ENCODE measurements around the gene MBOAT7.
"Not testable (repeated sequence)": the region's sequence is repeated elsewhere in the genome, so short reads cannot be mapped to it uniquely, and the experiment has no call there.

The MBOAT7 gene

DNA sequence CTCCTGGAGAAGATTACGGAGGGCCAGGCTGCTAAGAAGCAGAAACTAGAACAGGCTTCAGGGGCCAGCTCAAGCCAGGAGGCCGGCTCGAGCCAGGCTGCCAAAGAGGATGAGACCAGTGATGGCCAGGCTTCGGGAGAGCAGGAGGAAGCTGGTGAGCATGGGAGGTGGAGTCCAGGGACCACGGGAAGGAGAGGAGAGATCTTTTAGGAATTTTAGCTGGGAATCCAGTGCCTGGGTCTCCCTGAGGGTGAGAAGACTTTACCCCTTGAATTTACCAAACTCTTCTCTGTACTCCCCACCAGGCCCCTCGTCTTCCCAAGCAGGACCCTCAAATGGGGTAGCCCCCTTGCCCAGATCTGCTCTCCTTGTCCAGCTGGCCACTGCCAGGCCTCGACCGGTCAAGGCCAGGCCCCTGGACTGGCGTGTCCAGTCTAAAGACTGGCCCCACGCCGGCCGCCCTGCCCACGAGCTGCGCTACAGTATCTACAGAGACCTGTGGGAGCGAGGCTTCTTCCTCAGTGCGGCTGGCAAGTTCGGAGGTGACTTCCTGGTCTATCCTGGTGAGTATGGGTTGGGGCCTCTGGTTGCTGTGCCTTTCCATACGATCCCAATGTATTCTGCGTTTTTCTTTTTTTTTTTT is 2.6 kb upstream of the MBOAT7 start:
- Histone ChIP-seq H3K36me3 (ENCODE audit: control insufficient read depth, insufficient read depth, low read length) (peaks cover 5% of the 10 kb centered on the region), H3K9ac (ENCODE audit: low read length) (peak overlapping the region; percentile 70), H3K27ac (ENCODE audit: low read depth, low read length) (peak overlapping the region; percentile 100), H3K4me1 (ENCODE audit: control insufficient read depth, insufficient read depth, low read length) (peaks cover 11% of the 10 kb centered on the region), H3K4me3 (ENCODE audit: low read length) (peak overlapping the region; percentile 69), H3K27me3 (ENCODE audit: control insufficient read depth, insufficient read depth, low read length) (no peaks in the 10 kb centered on the region)

DNA sequence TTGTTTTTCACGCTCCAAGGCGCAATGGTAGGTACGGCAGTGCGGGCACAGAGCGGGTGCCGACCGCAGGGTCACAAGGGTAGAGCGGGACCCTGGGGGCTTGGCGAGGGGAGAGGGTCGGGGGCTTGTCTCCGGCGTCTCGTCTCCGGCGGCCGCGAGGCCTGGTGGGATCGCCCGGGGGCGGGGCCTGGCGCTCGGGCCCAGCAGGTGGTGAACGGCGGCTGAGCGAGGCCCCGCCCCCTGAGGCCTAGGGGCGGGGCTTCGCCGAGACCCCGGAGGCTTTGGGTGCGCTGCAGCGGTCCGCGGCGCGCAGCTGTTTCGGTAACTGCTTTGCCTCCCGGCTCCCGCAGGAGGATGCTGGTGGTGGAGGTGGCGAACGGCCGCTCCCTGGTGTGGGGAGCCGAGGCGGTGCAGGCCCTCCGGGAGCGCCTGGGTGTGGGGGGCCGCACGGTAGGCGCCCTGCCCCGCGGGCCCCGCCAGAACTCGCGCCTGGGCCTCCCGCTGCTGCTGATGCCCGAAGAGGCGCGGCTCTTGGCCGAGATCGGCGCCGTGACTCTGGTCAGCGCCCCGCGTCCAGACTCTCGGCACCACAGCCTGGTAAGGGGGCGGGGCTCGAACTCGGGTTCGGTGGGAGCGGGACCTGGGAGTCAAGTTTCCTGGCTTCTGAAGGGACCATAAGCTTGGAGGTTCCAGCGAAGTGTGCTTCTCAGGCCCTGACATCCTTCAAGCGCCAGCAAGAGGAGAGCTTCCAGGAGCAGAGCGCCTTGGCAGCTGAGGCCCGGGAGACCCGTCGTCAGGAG is 1.8 kb upstream of the MBOAT7 start, which contains the start of gene TSEN34:
TSS of gene TSEN34 (plus strand) at position 298 of the 800 bp plus-strand sequence. CDS start at position 355, 57 bp downstream.
- H3K9ac ChIP-seq (ENCODE audit: low read length) = peak within 1 kb of the TSS; percentile 82
- no peaks in the 10 kb centered on the region for H3K27me3 ChIP-seq (ENCODE audit: control insufficient read depth, insufficient read depth, low read length)
- peak within 1 kb of the TSS; percentile 100 for H3K27ac ChIP-seq (ENCODE audit: low read depth, low read length)
- H3K36me3 ChIP-seq (ENCODE audit: control insufficient read depth, insufficient read depth, low read length) = peaks cover 5% of the 10 kb centered on the region
- H3K4me3 ChIP-seq (ENCODE audit: low read length) = peak within 1 kb of the TSS; percentile 69
- H3K4me1 ChIP-seq (ENCODE audit: control insufficient read depth, insufficient read depth, low read length) = peaks cover 11% of the 10 kb centered on the region

DNA sequence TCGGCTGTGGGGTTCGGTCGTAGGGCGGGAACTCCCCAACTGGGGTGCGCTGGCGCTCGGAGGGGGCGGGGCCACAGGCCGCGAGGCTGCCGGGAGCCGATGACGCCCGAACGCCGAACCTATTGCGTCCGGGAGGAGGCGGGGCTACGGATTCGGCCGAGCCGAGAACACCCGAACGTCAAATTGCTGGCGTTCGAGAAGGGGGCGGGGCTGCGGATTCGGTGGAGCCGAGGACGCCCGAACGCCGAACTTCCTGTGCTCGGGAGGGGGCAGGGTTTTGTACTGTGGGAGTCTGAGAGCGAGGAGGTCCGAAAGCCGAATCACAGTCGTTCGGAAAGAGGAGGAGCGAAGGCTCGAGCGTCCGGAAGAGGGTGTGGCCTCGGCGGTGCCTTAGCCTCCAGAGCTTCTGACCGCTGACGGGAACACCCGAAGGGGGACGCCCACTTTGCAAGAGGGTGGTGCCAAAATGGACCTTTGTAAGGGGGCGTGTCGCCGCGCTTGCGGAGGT is 1.2 kb upstream of the MBOAT7 start:
- H3K36me3 ChIP-seq (ENCODE audit: control insufficient read depth, insufficient read depth, low read length) = peaks cover 5% of the 10 kb centered on the region
- H3K4me3 ChIP-seq (ENCODE audit: low read length) = peak overlapping the region; percentile 69
- H3K27ac ChIP-seq (ENCODE audit: low read depth, low read length) = peak overlapping the region; percentile 100
- peaks cover 11% of the 10 kb centered on the region for H3K4me1 ChIP-seq (ENCODE audit: control insufficient read depth, insufficient read depth, low read length)
- H3K9ac ChIP-seq (ENCODE audit: low read length) = peak overlapping the region; percentile 82
- no peaks in the 10 kb centered on the region for H3K27me3 ChIP-seq (ENCODE audit: control insufficient read depth, insufficient read depth, low read length)

DNA sequence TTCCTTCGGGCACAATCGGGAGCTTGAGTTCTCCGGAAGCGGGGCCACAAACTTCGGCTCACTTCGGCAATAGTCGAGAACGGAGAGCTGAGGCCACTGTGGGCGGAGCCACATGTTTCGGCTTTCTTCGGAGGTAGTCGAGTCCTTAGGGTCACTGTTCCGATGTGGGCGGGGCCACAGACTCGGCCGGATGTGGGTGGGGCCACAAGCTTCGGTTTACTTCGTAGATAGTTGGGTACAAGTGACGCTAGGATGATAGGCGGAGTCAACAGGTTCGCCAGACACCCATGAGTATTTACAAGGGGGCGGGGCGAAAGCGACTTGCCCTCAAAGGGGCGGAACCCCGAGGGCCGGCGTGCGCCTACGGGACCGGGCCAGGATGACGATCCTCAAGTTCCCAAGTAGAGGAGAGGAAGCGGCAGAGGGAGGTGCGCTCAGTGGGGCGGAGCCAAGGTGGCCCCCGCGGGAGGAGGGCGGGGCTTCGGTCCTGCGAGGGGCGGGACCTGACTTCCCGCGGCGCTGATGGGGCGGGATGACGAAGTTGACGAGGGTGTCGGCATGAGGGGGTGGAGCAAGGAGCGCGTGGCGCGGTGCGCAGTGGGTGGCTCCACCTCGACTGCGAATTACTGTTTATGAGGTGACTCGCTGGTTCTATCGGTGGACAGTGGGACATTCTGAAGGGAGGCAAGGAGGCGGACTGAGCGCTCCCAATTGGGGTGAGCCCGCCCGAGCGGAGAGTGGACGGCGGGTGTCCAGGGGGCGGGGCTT is 539 bp upstream of the MBOAT7 start:
- H3K4me3 ChIP-seq (ENCODE audit: low read length) = peak overlapping the region; percentile 78
- H3K36me3 ChIP-seq (ENCODE audit: control insufficient read depth, insufficient read depth, low read length) = peaks cover 5% of the 10 kb centered on the region
- H3K27me3 ChIP-seq (ENCODE audit: control insufficient read depth, insufficient read depth, low read length) = no peaks in the 10 kb centered on the region
- H3K9ac ChIP-seq (ENCODE audit: low read length) = peak overlapping the region; percentile 82
- peak overlapping the region; percentile 100 for H3K27ac ChIP-seq (ENCODE audit: low read depth, low read length)
- H3K4me1 ChIP-seq (ENCODE audit: control insufficient read depth, insufficient read depth, low read length) = peaks cover 11% of the 10 kb centered on the region

DNA sequence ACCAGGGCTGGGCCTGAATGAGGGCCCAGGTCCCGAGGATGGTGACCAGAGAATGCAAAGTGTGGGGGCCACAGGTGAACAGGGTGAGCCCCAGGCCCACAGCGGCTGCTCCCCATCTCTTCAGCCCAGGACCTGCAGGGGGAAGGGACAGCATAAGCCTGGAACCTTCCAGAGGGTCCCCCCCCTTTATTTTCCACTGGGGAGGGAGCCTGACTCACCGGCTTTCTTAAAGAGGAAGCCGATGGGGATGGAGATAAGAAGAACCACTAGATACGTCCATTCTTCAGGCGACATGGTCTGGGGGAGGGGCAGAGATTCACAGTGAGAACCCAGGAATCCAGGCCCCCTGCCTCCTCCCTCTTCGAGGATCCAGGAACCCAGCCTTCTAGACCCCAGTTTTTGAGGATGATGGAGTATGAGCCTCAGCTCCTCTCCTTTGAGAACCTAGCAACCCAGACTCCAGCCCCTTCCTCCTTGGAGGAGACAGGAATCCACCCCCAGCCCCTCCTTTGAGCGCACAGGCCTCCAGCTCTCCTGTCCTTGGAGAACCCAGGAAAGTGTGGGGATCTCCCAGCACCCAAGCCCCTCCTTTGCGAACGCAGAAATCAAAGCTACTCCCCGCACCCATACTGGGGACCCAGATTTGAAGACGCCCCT is 1.0 kb downstream of the MBOAT7 start:
- H3K4me3 ChIP-seq (ENCODE audit: low read length) = peak overlapping the region; percentile 78
- H3K36me3 ChIP-seq (ENCODE audit: control insufficient read depth, insufficient read depth, low read length) = peaks cover 8% of the 10 kb centered on the region
- H3K4me1 ChIP-seq (ENCODE audit: control insufficient read depth, insufficient read depth, low read length) = peaks cover 11% of the 10 kb centered on the region
- peak overlapping the region; percentile 100 for H3K27ac ChIP-seq (ENCODE audit: low read depth, low read length)
- H3K9ac ChIP-seq (ENCODE audit: low read length) = peak overlapping the region; percentile 53
- H3K27me3 ChIP-seq (ENCODE audit: control insufficient read depth, insufficient read depth, low read length) = no peaks in the 10 kb centered on the region

DNA sequence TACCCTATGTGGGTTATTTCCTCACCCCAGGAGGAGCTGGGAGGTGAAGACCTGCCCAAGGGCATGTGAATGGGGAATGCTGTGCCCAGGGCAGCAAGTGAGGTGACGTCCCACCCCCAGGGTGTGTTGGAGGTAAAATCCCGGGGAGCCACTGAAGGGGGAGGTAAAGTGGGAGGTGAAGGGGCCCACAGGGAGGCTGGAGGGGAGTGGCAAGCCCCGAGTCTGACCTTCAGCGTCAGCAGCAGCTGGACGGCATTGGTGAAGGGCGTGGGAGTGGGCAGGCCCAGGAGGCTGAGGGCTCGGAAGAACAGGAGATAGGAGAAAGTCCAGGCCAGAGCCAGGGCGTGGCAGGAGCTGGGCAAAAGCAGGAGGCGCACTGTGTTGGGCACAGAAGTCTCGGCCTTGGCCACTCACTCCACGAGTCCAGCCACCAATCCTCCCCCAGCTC is 2.4 kb downstream of the MBOAT7 start:
- Histone ChIP-seq H3K27me3 (ENCODE audit: control insufficient read depth, insufficient read depth, low read length) (no peaks in the 10 kb centered on the region), H3K9ac (ENCODE audit: low read length) (no peak overlapping the region), H3K36me3 (ENCODE audit: control insufficient read depth, insufficient read depth, low read length) (peaks cover 5% of the 10 kb centered on the region), H3K27ac (ENCODE audit: low read depth, low read length) (no peak overlapping the region), H3K4me3 (ENCODE audit: low read length) (no peak overlapping the region), H3K4me1 (ENCODE audit: control insufficient read depth, insufficient read depth, low read length) (peaks cover 7% of the 10 kb centered on the region)

DNA sequence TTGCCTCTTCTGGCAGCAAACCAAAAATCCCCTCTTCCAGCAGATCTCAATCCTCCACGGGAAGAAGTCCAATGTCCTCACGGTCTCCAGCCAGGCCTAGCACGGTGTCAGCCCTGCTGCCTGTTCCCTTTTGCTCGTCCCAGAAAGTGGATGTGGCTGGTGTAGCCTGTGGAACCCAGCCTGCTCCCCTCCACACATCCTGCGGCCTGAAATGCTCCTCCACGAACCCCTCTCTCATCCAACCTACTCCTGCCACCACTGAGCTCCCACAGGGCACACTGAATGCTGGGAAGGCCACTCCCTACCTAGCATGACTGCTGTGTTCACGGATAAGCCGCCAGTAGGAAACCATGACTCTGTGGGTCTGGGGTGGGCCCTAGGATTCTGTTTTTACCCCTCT is 3.0 kb downstream of the MBOAT7 start:
- no peak overlapping the region for H3K4me3 ChIP-seq (ENCODE audit: low read length)
- H3K4me1 ChIP-seq (ENCODE audit: control insufficient read depth, insufficient read depth, low read length) = peaks cover 4% of the 10 kb centered on the region
- H3K36me3 ChIP-seq (ENCODE audit: control insufficient read depth, insufficient read depth, low read length) = peaks cover 5% of the 10 kb centered on the region
- H3K9ac ChIP-seq (ENCODE audit: low read length) = no peak overlapping the region
- no peaks in the 10 kb centered on the region for H3K27me3 ChIP-seq (ENCODE audit: control insufficient read depth, insufficient read depth, low read length)
- no peak overlapping the region for H3K27ac ChIP-seq (ENCODE audit: low read depth, low read length)

DNA sequence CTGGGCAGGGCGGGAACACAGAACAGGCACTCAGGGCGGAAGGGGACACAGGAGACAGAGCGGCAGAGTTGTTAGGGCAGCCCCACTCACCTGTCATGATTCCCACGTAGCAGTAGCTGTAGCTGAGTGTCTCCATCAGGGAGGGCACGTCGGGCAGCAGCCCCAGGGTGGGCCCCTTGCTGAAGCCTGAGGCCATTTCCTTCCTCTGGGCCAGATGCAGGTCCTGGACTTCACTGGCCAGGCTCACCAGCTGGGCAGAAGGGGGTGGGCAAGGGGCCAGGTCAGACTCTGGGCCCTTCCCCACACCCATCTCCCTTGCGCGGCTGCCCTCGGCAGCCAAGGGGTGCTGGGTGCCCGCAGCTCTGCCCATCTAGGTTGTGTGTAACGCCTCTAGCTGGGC is 5.9 kb downstream of the MBOAT7 start:
- no peak overlapping the region for H3K9ac ChIP-seq (ENCODE audit: low read length)
- no peak overlapping the region for H3K4me3 ChIP-seq (ENCODE audit: low read length)
- peaks cover 1% of the 10 kb centered on the region for H3K4me1 ChIP-seq (ENCODE audit: control insufficient read depth, insufficient read depth, low read length)
- no peak overlapping the region for H3K27ac ChIP-seq (ENCODE audit: low read depth, low read length)
- H3K36me3 ChIP-seq (ENCODE audit: control insufficient read depth, insufficient read depth, low read length) = peaks cover 5% of the 10 kb centered on the region
- H3K27me3 ChIP-seq (ENCODE audit: control insufficient read depth, insufficient read depth, low read length) = no peaks in the 10 kb centered on the region

DNA sequence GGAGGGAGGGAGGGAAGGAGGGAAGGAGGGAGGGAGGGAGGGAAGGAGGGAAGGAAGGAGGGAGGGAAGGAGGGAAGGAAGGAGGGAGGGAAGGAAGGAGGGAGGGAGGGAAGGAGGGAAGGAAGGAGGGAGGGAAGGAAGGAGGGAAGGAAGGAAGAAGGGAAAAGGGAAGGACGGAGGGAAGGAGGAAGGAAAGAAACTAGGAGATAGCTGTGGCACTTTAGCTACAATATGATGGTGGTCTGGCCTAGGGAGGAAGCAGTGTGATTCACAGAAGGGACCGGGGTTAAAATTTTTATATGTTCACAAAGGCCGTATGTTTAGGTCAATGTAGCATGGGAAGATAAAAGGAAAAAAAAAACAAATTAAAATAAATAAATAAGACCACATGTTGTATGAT is 7.5 kb downstream of the MBOAT7 start:
- not testable (repeated sequence) for H3K9ac ChIP-seq (ENCODE audit: low read length); H3K4me3 ChIP-seq (ENCODE audit: low read length); H3K4me1 ChIP-seq (ENCODE audit: control insufficient read depth, insufficient read depth, low read length); H3K27ac ChIP-seq (ENCODE audit: low read depth, low read length); H3K27me3 ChIP-seq (ENCODE audit: control insufficient read depth, insufficient read depth, low read length); H3K36me3 ChIP-seq (ENCODE audit: control insufficient read depth, insufficient read depth, low read length)

DNA sequence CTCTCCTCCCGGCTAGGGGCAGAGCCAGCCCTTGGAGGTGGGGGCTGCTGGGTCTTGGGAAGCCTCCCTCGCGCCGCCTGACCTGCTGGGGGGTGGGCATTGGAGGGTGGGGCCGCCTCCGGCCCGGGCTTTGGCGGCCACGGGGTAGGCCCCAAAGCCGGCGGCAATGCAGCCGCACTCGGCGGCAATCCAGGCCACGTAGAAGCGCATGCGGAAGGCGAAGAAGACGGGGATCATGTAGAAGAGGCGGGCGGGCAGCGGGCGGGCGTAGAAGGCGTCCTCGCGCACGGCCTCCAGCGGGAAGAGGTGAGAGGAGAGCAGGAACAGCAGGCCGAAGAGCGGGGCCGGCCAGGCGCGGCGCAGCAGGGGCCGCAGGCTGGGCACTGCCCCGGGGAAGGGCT is 8.7 kb downstream of the MBOAT7 start:
- H3K27me3 ChIP-seq (ENCODE audit: control insufficient read depth, insufficient read depth, low read length) = no peaks in the 10 kb centered on the region
- H3K36me3 ChIP-seq (ENCODE audit: control insufficient read depth, insufficient read depth, low read length) = peaks cover 5% of the 10 kb centered on the region
- H3K4me3 ChIP-seq (ENCODE audit: low read length) = no peak overlapping the region
- H3K4me1 ChIP-seq (ENCODE audit: control insufficient read depth, insufficient read depth, low read length) = no peaks in the 10 kb centered on the region
- no peak overlapping the region for H3K27ac ChIP-seq (ENCODE audit: low read depth, low read length)
- H3K9ac ChIP-seq (ENCODE audit: low read length) = no peak overlapping the region

DNA sequence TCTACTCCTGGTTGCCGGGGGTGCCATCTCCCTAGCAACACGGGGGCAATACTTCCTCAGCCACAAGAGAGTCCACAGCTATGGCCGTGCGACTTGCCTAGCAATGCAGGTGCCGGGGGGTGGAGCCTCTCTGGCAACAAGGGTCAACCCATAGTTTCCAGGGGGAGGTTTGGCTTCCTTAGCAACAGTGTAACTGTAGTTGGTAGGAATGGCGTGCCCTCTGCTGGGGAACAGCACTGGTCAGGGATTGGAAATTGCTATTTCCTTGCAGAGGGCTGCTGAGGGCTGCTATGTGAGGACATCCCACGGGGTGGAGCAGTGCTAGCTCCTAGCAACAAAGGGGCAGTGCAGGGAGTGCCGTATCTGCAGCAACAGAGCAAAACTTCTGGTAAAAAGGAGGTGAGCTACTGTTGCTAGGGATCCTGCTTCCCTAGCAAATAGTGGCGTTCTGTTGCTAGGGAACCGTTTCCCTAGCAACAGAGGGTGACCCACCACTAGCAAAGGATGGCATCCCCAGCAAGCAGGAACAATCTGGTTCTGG is 9.4 kb downstream of the MBOAT7 start:
- Histone ChIP-seq H3K27ac (ENCODE audit: low read depth, low read length) (no peak overlapping the region), H3K4me3 (ENCODE audit: low read length) (no peak overlapping the region), H3K4me1 (ENCODE audit: control insufficient read depth, insufficient read depth, low read length) (no peaks in the 10 kb centered on the region), H3K36me3 (ENCODE audit: control insufficient read depth, insufficient read depth, low read length) (peaks cover 5% of the 10 kb centered on the region), H3K27me3 (ENCODE audit: control insufficient read depth, insufficient read depth, low read length) (no peaks in the 10 kb centered on the region), H3K9ac (ENCODE audit: low read length) (no peak overlapping the region)

All from rectal smooth muscle tissue (tissue), 1 donor.